Endothelial cell of hepatic sinusoid (primary cell): ENCODE data around the gene TENM3.
"Not testable (repeated sequence)": the region's sequence is repeated elsewhere in the genome, so short reads cannot be mapped to it uniquely, and the experiment has no call there.

Source experiments
- in situ Hi-C: cut with HindIII; loops from 2 replicates; pipeline ENCODE4 v1.10.0; 2017; ENCODE audit warnings: low sequenced_read_pairs

The TENM3 gene

GRCh38 chr4:182799515-182800215 is 556.5 kb downstream of the TENM3 start:
- in situ Hi-C loops: no loop called here

GRCh38 chr4:182800216-182800515 is 557.0 kb downstream of the TENM3 start:
- in situ Hi-C loops: no loop called here

GRCh38 chr4:182801636-182802035 is 558.4 kb downstream of the TENM3 start:
- in situ Hi-C loops: no loop called here

GRCh38 chr4:182802621-182803020 is 559.4 kb downstream of the TENM3 start:
- in situ Hi-C loops: no loop called here

GRCh38 chr4:182803235-182803634 is 560.0 kb downstream of the TENM3 start:
- in situ Hi-C loops: no loop called here

GRCh38 chr4:182804131-182804530 is 560.9 kb downstream of the TENM3 start:
- in situ Hi-C loops: no loop called here

GRCh38 chr4:182805321-182805720 is 562.1 kb downstream of the TENM3 start:
- in situ Hi-C loops: no loop called here

GRCh38 chr4:182805750-182806149 is 562.5 kb downstream of the TENM3 start:
- in situ Hi-C loops: no loop called here

- in situ Hi-C loops: no loop called here
These were observed 563.4 kb downstream of the TENM3 start for GRCh38 chr4:182806259-182807252.

- in situ Hi-C loops: no loop called here
These were observed 564.1 kb downstream of the TENM3 start for GRCh38 chr4:182807346-182807745.

GRCh38 chr4:182807767-182808548 is 564.8 kb downstream of the TENM3 start:
- in situ Hi-C loops: no loop called here

- in situ Hi-C loops: no loop called here
These were observed 565.6 kb downstream of the TENM3 start for GRCh38 chr4:182808673-182809416.

- in situ Hi-C loops: no loop called here
These were observed 566.4 kb downstream of the TENM3 start for GRCh38 chr4:182809417-182810102.

- in situ Hi-C loops: no loop called here
These were observed 567.0 kb downstream of the TENM3 start for GRCh38 chr4:182810103-182810615.

- in situ Hi-C loops: no loop called here
These were observed 569.7 kb downstream of the TENM3 start for GRCh38 chr4:182812916-182813315.

- in situ Hi-C loops: not testable (repeated sequence)
These were observed 570.9 kb downstream of the TENM3 start for GRCh38 chr4:182814065-182814464.

GRCh38 chr4:182818926-182819730 is 575.9 kb downstream of the TENM3 start:
- in situ Hi-C loops: no loop called here

GRCh38 chr4:182819751-182820150 is 576.5 kb downstream of the TENM3 start:
- in situ Hi-C loops: no loop called here

- in situ Hi-C loops: no loop called here
These were observed 579.4 kb downstream of the TENM3 start for GRCh38 chr4:182822554-182822953.
